ENCODE measurements around the gene PPP2R1B.
"Not testable (repeated sequence)": the region's sequence is repeated elsewhere in the genome, so short reads cannot be mapped to it uniquely, and the experiment has no call there.

PPP2R1B gene

GRCh38 chr11:111776398-111777093, 10.4 kb upstream of the PPP2R1B start:
- H3K27ac ChIP-seq (replicated peaks) = no peak overlapping the region
- H3K27me3 ChIP-seq (ENCODE audit: insufficient read depth, poor library complexity, severe bottlenecking) = no peaks in the 10 kb centered on the region
- H3K4me3 ChIP-seq (replicated peaks; ENCODE audit: insufficient read depth, low read length) = no peak overlapping the region
- DNase-seq (ENCODE audit: low read depth in 1 of 2, low spot score in 1 of 2) = no peak
- TF ChIP-seq SPI1 (IDR thresholded peaks at IDR 0.05; ENCODE audit: borderline replicate concordance, low read depth) = no peak
- TF ChIP-seq POLR2AphosphoS5 (IDR thresholded peaks at IDR 0.05; ENCODE audit: low read depth) = no peak
- TF ChIP-seq, protein P1, sequence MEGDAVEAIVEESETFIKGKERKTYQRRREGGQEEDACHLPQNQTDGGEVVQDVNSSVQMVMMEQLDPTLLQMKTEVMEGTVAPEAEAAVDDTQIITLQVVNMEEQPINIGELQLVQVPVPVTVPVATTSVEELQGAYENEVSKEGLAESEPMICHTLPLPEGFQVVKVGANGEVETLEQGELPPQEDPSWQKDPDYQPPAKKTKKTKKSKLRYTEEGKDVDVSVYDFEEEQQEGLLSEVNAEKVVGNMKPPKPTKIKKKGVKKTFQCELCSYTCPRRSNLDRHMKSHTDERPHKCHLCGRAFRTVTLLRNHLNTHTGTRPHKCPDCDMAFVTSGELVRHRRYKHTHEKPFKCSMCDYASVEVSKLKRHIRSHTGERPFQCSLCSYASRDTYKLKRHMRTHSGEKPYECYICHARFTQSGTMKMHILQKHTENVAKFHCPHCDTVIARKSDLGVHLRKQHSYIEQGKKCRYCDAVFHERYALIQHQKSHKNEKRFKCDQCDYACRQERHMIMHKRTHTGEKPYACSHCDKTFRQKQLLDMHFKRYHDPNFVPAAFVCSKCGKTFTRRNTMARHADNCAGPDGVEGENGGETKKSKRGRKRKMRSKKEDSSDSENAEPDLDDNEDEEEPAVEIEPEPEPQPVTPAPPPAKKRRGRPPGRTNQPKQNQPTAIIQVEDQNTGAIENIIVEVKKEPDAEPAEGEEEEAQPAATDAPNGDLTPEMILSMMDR (IDR thresholded peaks at IDR 0.05; ENCODE audit: insufficient read depth, low read length) = no peak
- no peak for TF ChIP-seq GABPA (IDR thresholded peaks at IDR 0.05; ENCODE audit: low read depth)
- TF ChIP-seq, protein P2, sequence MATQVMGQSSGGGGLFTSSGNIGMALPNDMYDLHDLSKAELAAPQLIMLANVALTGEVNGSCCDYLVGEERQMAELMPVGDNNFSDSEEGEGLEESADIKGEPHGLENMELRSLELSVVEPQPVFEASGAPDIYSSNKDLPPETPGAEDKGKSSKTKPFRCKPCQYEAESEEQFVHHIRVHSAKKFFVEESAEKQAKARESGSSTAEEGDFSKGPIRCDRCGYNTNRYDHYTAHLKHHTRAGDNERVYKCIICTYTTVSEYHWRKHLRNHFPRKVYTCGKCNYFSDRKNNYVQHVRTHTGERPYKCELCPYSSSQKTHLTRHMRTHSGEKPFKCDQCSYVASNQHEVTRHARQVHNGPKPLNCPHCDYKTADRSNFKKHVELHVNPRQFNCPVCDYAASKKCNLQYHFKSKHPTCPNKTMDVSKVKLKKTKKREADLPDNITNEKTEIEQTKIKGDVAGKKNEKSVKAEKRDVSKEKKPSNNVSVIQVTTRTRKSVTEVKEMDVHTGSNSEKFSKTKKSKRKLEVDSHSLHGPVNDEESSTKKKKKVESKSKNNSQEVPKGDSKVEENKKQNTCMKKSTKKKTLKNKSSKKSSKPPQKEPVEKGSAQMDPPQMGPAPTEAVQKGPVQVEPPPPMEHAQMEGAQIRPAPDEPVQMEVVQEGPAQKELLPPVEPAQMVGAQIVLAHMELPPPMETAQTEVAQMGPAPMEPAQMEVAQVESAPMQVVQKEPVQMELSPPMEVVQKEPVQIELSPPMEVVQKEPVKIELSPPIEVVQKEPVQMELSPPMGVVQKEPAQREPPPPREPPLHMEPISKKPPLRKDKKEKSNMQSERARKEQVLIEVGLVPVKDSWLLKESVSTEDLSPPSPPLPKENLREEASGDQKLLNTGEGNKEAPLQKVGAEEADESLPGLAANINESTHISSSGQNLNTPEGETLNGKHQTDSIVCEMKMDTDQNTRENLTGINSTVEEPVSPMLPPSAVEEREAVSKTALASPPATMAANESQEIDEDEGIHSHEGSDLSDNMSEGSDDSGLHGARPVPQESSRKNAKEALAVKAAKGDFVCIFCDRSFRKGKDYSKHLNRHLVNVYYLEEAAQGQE (IDR thresholded peaks at IDR 0.05; ENCODE audit: insufficient replicate concordance, low read depth) = no peak

- Histone ChIP-seq H3K27ac (replicated peaks) (no peak overlapping the region), H3K4me3 (replicated peaks; ENCODE audit: insufficient read depth, low read length) (no peak overlapping the region), H3K27me3 (ENCODE audit: insufficient read depth, poor library complexity, severe bottlenecking) (no peaks in the 10 kb centered on the region)
- no peak for DNase-seq (ENCODE audit: low read depth in 1 of 2, low spot score in 1 of 2)
- TF ChIP-seq, protein P1 (IDR thresholded peaks at IDR 0.05; ENCODE audit: insufficient read depth, low read length) = no peak
- TF ChIP-seq SPI1 (IDR thresholded peaks at IDR 0.05; ENCODE audit: borderline replicate concordance, low read depth) (no peak), POLR2AphosphoS5 (IDR thresholded peaks at IDR 0.05; ENCODE audit: low read depth) (no peak), GABPA (IDR thresholded peaks at IDR 0.05; ENCODE audit: low read depth) (no peak)
- TF ChIP-seq, protein P2 (IDR thresholded peaks at IDR 0.05; ENCODE audit: insufficient replicate concordance, low read depth) = no peak
These were observed 8.9 kb upstream of the PPP2R1B start for GRCh38 chr11:111774955-111775710.

GRCh38 chr11:111772535-111772934, 6.3 kb upstream of the PPP2R1B start:
- Histone ChIP-seq H3K27me3 (ENCODE audit: insufficient read depth, poor library complexity, severe bottlenecking) (no peaks in the 10 kb centered on the region), H3K27ac (replicated peaks) (no peak overlapping the region)

GRCh38 chr11:111771205-111771604, 5.0 kb upstream of the PPP2R1B start:
- H3K27me3 ChIP-seq (ENCODE audit: insufficient read depth, poor library complexity, severe bottlenecking); H3K4me3 ChIP-seq (replicated peaks; ENCODE audit: insufficient read depth, low read length); DNase-seq (ENCODE audit: low read depth in 1 of 2, low spot score in 1 of 2); H3K27ac ChIP-seq (replicated peaks): not testable (repeated sequence)

More at GRCh38 chr11:111772535-111772934, 6.3 kb upstream of the PPP2R1B start:
- DNase-seq (ENCODE audit: low read depth in 1 of 2, low spot score in 1 of 2) = no peak
- H3K4me3 ChIP-seq (replicated peaks; ENCODE audit: insufficient read depth, low read length) = no peak overlapping the region
- no peak for TF ChIP-seq SPI1 (IDR thresholded peaks at IDR 0.05; ENCODE audit: borderline replicate concordance, low read depth)
- TF ChIP-seq, protein P2 (IDR thresholded peaks at IDR 0.05; ENCODE audit: insufficient replicate concordance, low read depth) = no peak
- TF ChIP-seq, protein P1 (IDR thresholded peaks at IDR 0.05; ENCODE audit: insufficient read depth, low read length) = no peak
- no peak for TF ChIP-seq GABPA (IDR thresholded peaks at IDR 0.05; ENCODE audit: low read depth)
- no peak for TF ChIP-seq POLR2AphosphoS5 (IDR thresholded peaks at IDR 0.05; ENCODE audit: low read depth)

Data from HL-60 (cell line).